GM18526 (cell line): ENCODE measurements around the gene VAV2.

ENCODE experiments used
- POLR2A ChIP-seq: IDR thresholded peaks from 3 replicates; pipeline ENCODE4 v1.6.1; 2011; ENCODE audit not compliant: insufficient read length; ENCODE audit errors: extremely low read depth

The VAV2 gene

GRCh38 chr9:133734590-133735414 is 257.3 kb downstream of the VAV2 start:
- no peak for TF ChIP-seq POLR2A

GRCh38 chr9:133733796-133734533 is 258.2 kb downstream of the VAV2 start:
- no peak for TF ChIP-seq POLR2A

GRCh38 chr9:133733421-133733795 is 258.7 kb downstream of the VAV2 start:
- no peak for TF ChIP-seq POLR2A

- TF ChIP-seq POLR2A = no peak
These were observed 259.3 kb downstream of the VAV2 start for GRCh38 chr9:133732639-133733408.

GRCh38 chr9:133731876-133732638 is 260.1 kb downstream of the VAV2 start:
- no peak for TF ChIP-seq POLR2A

- TF ChIP-seq POLR2A = no peak
These were observed 261.0 kb downstream of the VAV2 start for GRCh38 chr9:133730994-133731715.

GRCh38 chr9:133729617-133730281 is 262.4 kb downstream of the VAV2 start:
- TF ChIP-seq POLR2A = no peak

GRCh38 chr9:133728856-133729616 is 263.1 kb downstream of the VAV2 start:
- TF ChIP-seq POLR2A = no peak

- no peak for TF ChIP-seq POLR2A
These were observed 264.2 kb downstream of the VAV2 start for GRCh38 chr9:133727876-133728441.

- TF ChIP-seq POLR2A = no peak
These were observed 264.7 kb downstream of the VAV2 start for GRCh38 chr9:133727277-133727875.

- TF ChIP-seq POLR2A = no peak
These were observed 265.5 kb downstream of the VAV2 start for GRCh38 chr9:133726401-133727276.
